ENCODE measurements around the gene CXCL16.

GRCh38 chr17:4743898-4744297 is 4.2 kb upstream of the CXCL16 start:
- TF ChIP-seq, protein P1, sequence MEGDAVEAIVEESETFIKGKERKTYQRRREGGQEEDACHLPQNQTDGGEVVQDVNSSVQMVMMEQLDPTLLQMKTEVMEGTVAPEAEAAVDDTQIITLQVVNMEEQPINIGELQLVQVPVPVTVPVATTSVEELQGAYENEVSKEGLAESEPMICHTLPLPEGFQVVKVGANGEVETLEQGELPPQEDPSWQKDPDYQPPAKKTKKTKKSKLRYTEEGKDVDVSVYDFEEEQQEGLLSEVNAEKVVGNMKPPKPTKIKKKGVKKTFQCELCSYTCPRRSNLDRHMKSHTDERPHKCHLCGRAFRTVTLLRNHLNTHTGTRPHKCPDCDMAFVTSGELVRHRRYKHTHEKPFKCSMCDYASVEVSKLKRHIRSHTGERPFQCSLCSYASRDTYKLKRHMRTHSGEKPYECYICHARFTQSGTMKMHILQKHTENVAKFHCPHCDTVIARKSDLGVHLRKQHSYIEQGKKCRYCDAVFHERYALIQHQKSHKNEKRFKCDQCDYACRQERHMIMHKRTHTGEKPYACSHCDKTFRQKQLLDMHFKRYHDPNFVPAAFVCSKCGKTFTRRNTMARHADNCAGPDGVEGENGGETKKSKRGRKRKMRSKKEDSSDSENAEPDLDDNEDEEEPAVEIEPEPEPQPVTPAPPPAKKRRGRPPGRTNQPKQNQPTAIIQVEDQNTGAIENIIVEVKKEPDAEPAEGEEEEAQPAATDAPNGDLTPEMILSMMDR (IDR thresholded peaks at IDR 0.05): no peak
- no peak for TF ChIP-seq POLR2A (IDR thresholded peaks at IDR 0.05)

Data from right lobe of liver (tissue), 4 donors.